ENCODE results near the gene MMP28. TPM values are rescaled to one million over a fixed set of nuclear protein-coding genes. Genes with fewer than 3 reads are reported as not detected.

MMP28 gene
- total and polyA plus RNA-seq, 2 donors (not counting 1 experiment from before 2014, with no cell fraction given): 0.15 to 2.0 TPM

DNA sequence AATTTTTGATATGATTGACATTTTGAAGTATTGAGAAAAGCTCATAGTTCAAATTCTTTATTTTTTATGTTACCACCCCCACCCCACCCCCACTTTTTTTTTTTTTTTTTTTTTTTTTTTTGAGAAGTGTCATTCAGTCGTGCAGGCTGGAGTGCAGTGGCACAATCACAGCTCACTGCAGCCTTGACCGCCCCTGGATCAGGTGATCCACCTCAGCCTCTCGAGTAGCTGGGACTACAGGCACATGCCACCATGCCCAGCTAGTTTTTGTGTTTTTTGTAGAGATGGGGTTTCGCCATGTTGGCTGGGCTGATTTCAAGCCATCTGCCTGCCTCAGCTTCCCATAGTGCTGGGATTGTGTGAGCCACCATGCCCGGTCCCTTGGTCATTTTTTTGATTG lies 21.3 kb upstream of the MMP28 start:
- ATAC-seq (ENCODE audit: low read depth): no peak
- H3K4me1 Mint-ChIP-seq: peaks cover 35% of the 10 kb centered on the region
- TF ChIP-seq CTCF (IDR thresholded peaks at IDR 0.05) (no peak), EZH2 (IDR thresholded peaks at IDR 0.05; ENCODE audit: borderline replicate concordance, insufficient read depth, low read depth, low read length, poor library complexity, severe bottlenecking) (no peak)
- ChIA-PET CTCF (interaction anchor here (0.7 to 2.9 kb wide), 5 partner anchors 8 to 69 kb away, joined by 3 to 16 read pairs (median 3); partner anchors contain the start of gene TAF15), POLR2A (interaction anchor here (0.6 kb wide), 1 partner anchor 49 kb away, joined by 10 read pairs; no protein-coding TSS in a partner anchor)
- Histone ChIP-seq H3K27ac (ENCODE audit: low read length in 2 of 2) (no peak overlapping the region), H3K4me1 (ENCODE audit: control insufficient read depth in 2 of 2, insufficient read depth in 2 of 2, low read length in 2 of 2) (peaks cover 3 to 5% of the 10 kb centered on the region in 2 donors), H2AFZ (ENCODE audit: insufficient read depth, low read depth, low read length, poor library complexity, severe bottlenecking) (no peak overlapping the region), H4K20me1 (ENCODE audit: control insufficient read depth, insufficient read depth, low read length, poor library complexity, severe bottlenecking) (peaks cover 72% of the 10 kb centered on the region), H3K79me2 (ENCODE audit: control insufficient read depth, insufficient read depth, low read length) (peaks cover 78% of the 10 kb centered on the region), H3K4me2 (replicated peaks; ENCODE audit: low read depth, low read length, poor library complexity, severe bottlenecking) (no peak overlapping the region), H3K9me3 (ENCODE audit: control extremely low read depth in 1 of 3, control insufficient read depth in 2 of 3, insufficient read depth in 1 of 3, low read length in 2 of 3) (no peaks in the 10 kb centered on the region), H3K36me3 (replicated peaks in 1 of 2; ENCODE audit: control extremely low read depth in 1 of 2, control insufficient read depth in 1 of 2, extremely low read depth in 1 of 2, insufficient read depth in 2 of 2, low read length in 1 of 2) (peaks cover 20 to 47% of the 10 kb centered on the region in 2 experiments), H3K4me3 (ENCODE audit: control extremely low read depth in 1 of 5, extremely low read depth in 1 of 5, insufficient read depth in 1 of 5, low read depth in 2 of 5, low read length in 4 of 5) (no peak overlapping the region), H3K27me3 (replicated peaks in 1 of 4; ENCODE audit: control extremely low read depth in 1 of 4, control insufficient read depth in 3 of 4, insufficient read depth in 4 of 4, low read length in 3 of 4) (no peaks in the 10 kb centered on the region), H3K9ac (ENCODE audit: low read length) (no peak overlapping the region)
- WGBS (ENCODE audit: insufficient coverage): 85% methylated on average over 5 of the region's 5 CpGs
- intact Hi-C loops (cut with micrococcal nuclease): no loop called here
- no peak overlapping the region for H3K27ac Mint-ChIP-seq
- H3K4me3 Mint-ChIP-seq: no peak overlapping the region
- no peaks in the 10 kb centered on the region for H3K9me3 Mint-ChIP-seq (ENCODE audit: insufficient read depth)
- H3K27me3 Mint-ChIP-seq: no peaks in the 10 kb centered on the region
- no peak for DNase-seq

GRCh38 chr17:35812456-35812855 lies 17.0 kb upstream of the MMP28 start:
- no peaks in the 10 kb centered on the region for H3K27me3 Mint-ChIP-seq
- DNase-seq: no peak
- ATAC-seq (ENCODE audit: low read depth): no peak
- Histone ChIP-seq H3K4me1 (ENCODE audit: control insufficient read depth in 2 of 2, insufficient read depth in 2 of 2, low read length in 2 of 2) (peaks cover 29% of the 10 kb centered on the region in 2 donors), H3K9ac (ENCODE audit: low read length) (no peak overlapping the region), H4K20me1 (ENCODE audit: control insufficient read depth, insufficient read depth, low read length, poor library complexity, severe bottlenecking) (peaks cover 57% of the 10 kb centered on the region), H3K4me3 (ENCODE audit: control extremely low read depth in 1 of 5, extremely low read depth in 1 of 5, insufficient read depth in 1 of 5, low read depth in 2 of 5, low read length in 4 of 5) (no peak overlapping the region), H3K36me3 (replicated peaks in 1 of 2; ENCODE audit: control extremely low read depth in 1 of 2, control insufficient read depth in 1 of 2, extremely low read depth in 1 of 2, insufficient read depth in 2 of 2, low read length in 1 of 2) (peaks cover 7 to 15% of the 10 kb centered on the region in 2 experiments), H2AFZ (ENCODE audit: insufficient read depth, low read depth, low read length, poor library complexity, severe bottlenecking) (no peak overlapping the region), H3K4me2 (replicated peaks; ENCODE audit: low read depth, low read length, poor library complexity, severe bottlenecking) (no peak overlapping the region), H3K27ac (ENCODE audit: low read length in 2 of 2) (no peak overlapping the region), H3K79me2 (ENCODE audit: control insufficient read depth, insufficient read depth, low read length) (peaks cover 80% of the 10 kb centered on the region), H3K9me3 (ENCODE audit: control extremely low read depth in 1 of 3, control insufficient read depth in 2 of 3, insufficient read depth in 1 of 3, low read length in 2 of 3) (no peaks in the 10 kb centered on the region), H3K27me3 (replicated peaks in 1 of 4; ENCODE audit: control extremely low read depth in 1 of 4, control insufficient read depth in 3 of 4, insufficient read depth in 4 of 4, low read length in 3 of 4) (no peaks in the 10 kb centered on the region)
- intact Hi-C loops (cut with micrococcal nuclease): no loop called here
- WGBS (ENCODE audit: insufficient coverage): no CpG with 5 or more reads among the region's 5 CpGs
- H3K4me3 Mint-ChIP-seq: no peak overlapping the region
- no peaks in the 10 kb centered on the region for H3K9me3 Mint-ChIP-seq (ENCODE audit: insufficient read depth)
- H3K4me1 Mint-ChIP-seq: peaks cover 63% of the 10 kb centered on the region
- no peak overlapping the region for H3K27ac Mint-ChIP-seq
- no peak for TF ChIP-seq EZH2 (IDR thresholded peaks at IDR 0.05; ENCODE audit: borderline replicate concordance, insufficient read depth, low read depth, low read length, poor library complexity, severe bottlenecking)
- no peak for TF ChIP-seq CTCF (IDR thresholded peaks at IDR 0.05)
- ChIA-PET CTCF (interaction anchor here (0.7 to 8.7 kb wide), 3 partner anchors 13 to 49 kb away, joined by 3 to 349 read pairs (median 6); no protein-coding TSS in a partner anchor), POLR2A (no interaction called here)
